Measurements from ENCODE around the gene PML. TPM values are rescaled to one million over a fixed set of nuclear protein-coding genes. Genes with fewer than 3 reads are reported as not detected.

The PML gene
- total RNA-seq, 1 experiment from 2014 or later: 120 TPM

- Mint-ChIP-seq H3K4me3 (ENCODE audit: low read depth, unreplicated experiment) (no peak overlapping the region), H3K36me3 (ENCODE audit: insufficient read depth, unreplicated experiment) (peaks cover 16% of the 10 kb centered on the region), H3K27ac (ENCODE audit: unreplicated experiment) (no peak overlapping the region), H3K27me3 (ENCODE audit: unreplicated experiment) (no peaks in the 10 kb centered on the region), H3K9me3 (ENCODE audit: low read depth, unreplicated experiment) (no peaks in the 10 kb centered on the region), H3K4me1 (ENCODE audit: low read depth, unreplicated experiment) (peaks cover 33% of the 10 kb centered on the region)
- no peak for TF ChIP-seq CTCF (IDR thresholded peaks at IDR 0.05; ENCODE audit: unreplicated experiment)
- CTCF ChIA-PET: no interaction called here
- no peak for DNase-seq
- no TSS peak for BruUV-seq (replicated peaks)
- intact Hi-C loops (cut with micrococcal nuclease; ENCODE audit: unreplicated experiment): no loop called here
Observed at GRCh38 chr15:73952913-73953750, 41.4 kb upstream of the PML start.

- CTCF ChIA-PET: interaction anchor here (0.8 to 1.1 kb wide), 2 partner anchors 10 to 95 kb away, joined by 3 to 8 read pairs; no protein-coding TSS in a partner anchor
- no peak for DNase-seq
- Mint-ChIP-seq H3K4me3 (ENCODE audit: low read depth, unreplicated experiment) (no peak overlapping the region), H3K4me1 (ENCODE audit: low read depth, unreplicated experiment) (peaks cover 46% of the 10 kb centered on the region), H3K9me3 (ENCODE audit: low read depth, unreplicated experiment) (no peaks in the 10 kb centered on the region), H3K36me3 (ENCODE audit: insufficient read depth, unreplicated experiment) (peaks cover 16% of the 10 kb centered on the region), H3K27me3 (ENCODE audit: unreplicated experiment) (no peaks in the 10 kb centered on the region), H3K27ac (ENCODE audit: unreplicated experiment) (no peak overlapping the region)
- BruUV-seq (replicated peaks): no TSS peak
- no peak for TF ChIP-seq CTCF (IDR thresholded peaks at IDR 0.05; ENCODE audit: unreplicated experiment)
- intact Hi-C loops (cut with micrococcal nuclease; ENCODE audit: unreplicated experiment): no loop called here
Observed at GRCh38 chr15:73954188-73955145, 40.0 kb upstream of the PML start.

GRCh38 chr15:73955326-73955725 lies 39.2 kb upstream of the PML start:
- no peak overlapping the region for H3K27ac Mint-ChIP-seq (ENCODE audit: unreplicated experiment)
- no TSS peak for BruUV-seq (replicated peaks)
- H3K9me3 Mint-ChIP-seq (ENCODE audit: low read depth, unreplicated experiment): no peaks in the 10 kb centered on the region
- CTCF ChIA-PET: interaction anchor here (0.8 to 1.1 kb wide), 2 partner anchors 9 to 94 kb away, joined by 3 to 8 read pairs; no protein-coding TSS in a partner anchor
- H3K27me3 Mint-ChIP-seq (ENCODE audit: unreplicated experiment): no peaks in the 10 kb centered on the region
- no peak for DNase-seq
- H3K4me3 Mint-ChIP-seq (ENCODE audit: low read depth, unreplicated experiment): no peak overlapping the region
- H3K4me1 Mint-ChIP-seq (ENCODE audit: low read depth, unreplicated experiment): peaks cover 52% of the 10 kb centered on the region
- peaks cover 16% of the 10 kb centered on the region for H3K36me3 Mint-ChIP-seq (ENCODE audit: insufficient read depth, unreplicated experiment)
- no peak for TF ChIP-seq CTCF (IDR thresholded peaks at IDR 0.05; ENCODE audit: unreplicated experiment)
- intact Hi-C loops (cut with micrococcal nuclease; ENCODE audit: unreplicated experiment): no loop called here
